Measurements from ENCODE around the gene TNNT2.
A peak's percentile ranks its signal among the peaks of the same experiment; 100 is the strongest.

GRCh38 chr1:201399352-201400126 is 22.1 kb upstream of the TNNT2 start:
- TF ChIP-seq CTCF (IDR thresholded peaks at IDR 0.05) (no peak), POLR2A (IDR thresholded peaks at IDR 0.05) (peak; percentile 86)
